ENCODE data around the gene MTRF1L. TPM values are rescaled to one million over a fixed set of nuclear protein-coding genes. Genes with fewer than 3 reads are reported as not detected.

MTRF1L gene
- total RNA-seq, 1 donor from 2014 or later: 17.6 TPM

- Mint-ChIP-seq H3K4me3 (ENCODE audit: unreplicated experiment) (no peak overlapping the region), H3K9me3 (ENCODE audit: low read depth) (no peaks in the 10 kb centered on the region), H3K27me3 (ENCODE audit: low read depth) (no peaks in the 10 kb centered on the region), H3K36me3 (ENCODE audit: low read depth) (peaks cover 7% of the 10 kb centered on the region), H3K4me1 (ENCODE audit: low read depth) (peaks cover 44% of the 10 kb centered on the region), H3K27ac (ENCODE audit: unreplicated experiment) (no peak overlapping the region)
- no peak for DNase-seq (ENCODE audit: low spot score)
- TF ChIP-seq CTCF (IDR thresholded peaks at IDR 0.05): no peak
Measured at GRCh38 chr6:152978058-152978457, 24.5 kb downstream of the MTRF1L start.

DNA sequence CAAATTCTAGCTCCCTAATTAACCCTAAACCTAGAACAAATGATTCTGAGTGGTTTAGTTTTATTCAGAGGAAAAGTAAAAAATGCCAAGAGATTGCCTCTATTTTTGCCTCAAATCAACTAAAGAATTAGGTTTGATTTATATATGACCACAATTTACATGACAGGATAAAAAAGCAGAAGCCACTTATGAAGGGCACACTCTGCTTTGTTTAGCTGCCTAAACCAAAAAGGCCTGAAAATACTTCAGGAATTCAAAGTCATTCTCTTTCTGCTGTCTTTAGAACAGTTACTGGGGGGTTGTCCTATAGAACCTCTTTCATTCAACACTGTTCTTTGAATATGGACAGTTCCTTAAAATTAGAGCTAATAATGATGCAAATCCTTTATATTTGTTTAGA is 25.0 kb downstream of the MTRF1L start:
- no peak for TF ChIP-seq CTCF (IDR thresholded peaks at IDR 0.05)
- H3K4me3 Mint-ChIP-seq (ENCODE audit: unreplicated experiment): no peak overlapping the region
- H3K9me3 Mint-ChIP-seq (ENCODE audit: low read depth): no peaks in the 10 kb centered on the region
- DNase-seq (ENCODE audit: low spot score): no peak
- no peaks in the 10 kb centered on the region for H3K27me3 Mint-ChIP-seq (ENCODE audit: low read depth)
- peaks cover 44% of the 10 kb centered on the region for H3K4me1 Mint-ChIP-seq (ENCODE audit: low read depth)
- peaks cover 7% of the 10 kb centered on the region for H3K36me3 Mint-ChIP-seq (ENCODE audit: low read depth)
- no peak overlapping the region for H3K27ac Mint-ChIP-seq (ENCODE audit: unreplicated experiment)

DNA sequence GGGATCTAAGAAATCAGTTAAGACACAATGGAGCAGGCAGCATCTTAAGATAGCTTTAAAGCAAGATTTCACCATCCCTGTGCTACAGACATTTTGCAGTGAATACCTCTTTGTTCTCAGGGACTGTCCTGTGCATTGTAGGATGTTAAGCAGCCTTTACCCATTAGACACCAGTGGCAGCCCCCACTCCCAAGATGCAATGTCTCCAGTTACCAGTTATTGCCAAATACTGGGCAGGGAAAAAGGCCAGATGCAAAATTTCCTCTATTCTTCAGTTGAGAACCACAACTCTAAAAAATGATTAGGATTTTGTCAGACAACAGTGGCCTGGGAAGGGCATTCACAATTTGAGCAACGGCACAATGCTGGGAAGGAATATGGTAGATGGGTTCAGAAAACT is 25.8 kb downstream of the MTRF1L start:
- TF ChIP-seq CTCF (IDR thresholded peaks at IDR 0.05): no peak
- no peaks in the 10 kb centered on the region for H3K27me3 Mint-ChIP-seq (ENCODE audit: low read depth)
- peaks cover 41% of the 10 kb centered on the region for H3K4me1 Mint-ChIP-seq (ENCODE audit: low read depth)
- no peaks in the 10 kb centered on the region for H3K9me3 Mint-ChIP-seq (ENCODE audit: low read depth)
- H3K4me3 Mint-ChIP-seq (ENCODE audit: unreplicated experiment): no peak overlapping the region
- DNase-seq (ENCODE audit: low spot score): no peak
- H3K27ac Mint-ChIP-seq (ENCODE audit: unreplicated experiment): no peak overlapping the region
- peaks cover 12% of the 10 kb centered on the region for H3K36me3 Mint-ChIP-seq (ENCODE audit: low read depth)

DNA sequence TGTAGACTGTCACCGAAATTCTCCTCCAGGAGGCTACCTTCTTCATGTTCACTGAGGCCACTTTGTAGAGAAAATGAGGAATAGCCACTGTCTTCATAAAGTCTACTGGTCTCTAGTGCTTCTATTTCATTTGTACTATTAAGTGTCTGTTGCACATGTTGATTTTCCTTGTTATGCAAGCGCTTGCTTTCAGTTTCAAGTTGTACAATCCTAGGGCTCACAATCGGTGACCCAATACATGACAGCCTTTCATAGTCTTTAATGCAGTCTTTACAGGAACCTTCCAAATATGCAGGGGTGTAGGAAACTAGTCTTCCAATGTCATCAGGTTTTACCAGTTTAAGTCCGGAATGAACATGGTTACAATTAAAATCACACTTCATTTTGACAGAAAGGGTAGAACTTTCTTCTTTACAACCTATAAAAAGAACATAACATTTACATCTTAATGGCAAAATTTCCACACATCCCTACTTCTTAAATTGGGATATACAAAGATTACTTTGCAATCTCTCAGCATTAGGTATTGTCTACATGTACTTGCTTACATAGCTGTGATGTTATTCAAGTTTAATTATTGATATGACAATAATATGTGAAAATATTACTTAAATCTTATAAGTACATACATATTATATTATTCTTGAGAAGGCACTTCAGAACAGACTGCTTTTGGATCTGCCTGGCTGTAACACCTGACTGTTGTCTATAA is 27.1 kb downstream of the MTRF1L start:
- no peaks in the 10 kb centered on the region for H3K27me3 Mint-ChIP-seq (ENCODE audit: low read depth)
- H3K9me3 Mint-ChIP-seq (ENCODE audit: low read depth): no peaks in the 10 kb centered on the region
- no peak for DNase-seq (ENCODE audit: low spot score)
- no peak overlapping the region for H3K4me3 Mint-ChIP-seq (ENCODE audit: unreplicated experiment)
- peaks cover 27% of the 10 kb centered on the region for H3K4me1 Mint-ChIP-seq (ENCODE audit: low read depth)
- H3K36me3 Mint-ChIP-seq (ENCODE audit: low read depth): peaks cover 17% of the 10 kb centered on the region
- H3K27ac Mint-ChIP-seq (ENCODE audit: unreplicated experiment): no peak overlapping the region
- no peak for TF ChIP-seq CTCF (IDR thresholded peaks at IDR 0.05)

- TF ChIP-seq CTCF (IDR thresholded peaks at IDR 0.05): no peak
- H3K27ac Mint-ChIP-seq (ENCODE audit: unreplicated experiment): no peak overlapping the region
- H3K36me3 Mint-ChIP-seq (ENCODE audit: low read depth): peaks cover 30% of the 10 kb centered on the region
- H3K27me3 Mint-ChIP-seq (ENCODE audit: low read depth): no peaks in the 10 kb centered on the region
- H3K4me3 Mint-ChIP-seq (ENCODE audit: unreplicated experiment): no peak overlapping the region
- peaks cover 19% of the 10 kb centered on the region for H3K4me1 Mint-ChIP-seq (ENCODE audit: low read depth)
- peaks cover 7% of the 10 kb centered on the region for H3K9me3 Mint-ChIP-seq (ENCODE audit: low read depth)
- DNase-seq (ENCODE audit: low spot score): no peak
Measured at GRCh38 chr6:152973916-152974315, 28.6 kb downstream of the MTRF1L start.
